LNCaP clone FGC (cell line): ENCODE measurements around the gene COL6A3.

Experiments
- DNase-seq: peaks from one replicate; pipeline ENCODE4 v3.0.0-alpha.2; 2011; ENCODE audit warnings: low read depth
- H3K4me3 ChIP-seq: 2 replicates; pipeline ENCODE4 v1.5.1; 2011; ENCODE audit warnings: mild to moderate bottlenecking, low read depth, low read length, control low read depth
- TF ChIP-seq, protein P1 (sequence below): IDR thresholded peaks from 2 replicates; pipeline ENCODE4 v1.5.1; 2012; ENCODE audit warnings: mild to moderate bottlenecking; ENCODE audit not compliant: control insufficient read depth, insufficient read depth; ENCODE audit errors: extremely low read depth

Gene COL6A3

DNA sequence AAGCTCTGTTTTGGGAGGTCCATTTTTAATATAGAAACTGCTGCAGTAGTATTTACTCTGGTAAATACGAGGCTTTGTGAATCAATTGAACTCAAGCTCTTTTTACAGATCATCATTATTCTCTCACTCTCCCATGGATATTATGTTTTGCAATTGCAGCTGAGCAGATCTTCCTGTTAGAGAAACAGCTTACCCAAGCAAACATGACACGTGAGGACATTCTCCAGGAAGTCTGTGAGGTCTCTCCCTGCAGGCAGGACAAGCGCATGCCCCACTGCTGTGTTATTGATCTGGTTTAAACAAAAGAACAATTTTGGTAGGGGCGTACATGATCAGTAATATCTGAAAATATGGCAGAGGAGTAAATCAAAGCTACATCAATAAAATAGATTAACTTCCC lies 72.1 kb downstream of the COL6A3 start:
- no peak overlapping the region for H3K4me3 ChIP-seq
- TF ChIP-seq, protein P1, sequence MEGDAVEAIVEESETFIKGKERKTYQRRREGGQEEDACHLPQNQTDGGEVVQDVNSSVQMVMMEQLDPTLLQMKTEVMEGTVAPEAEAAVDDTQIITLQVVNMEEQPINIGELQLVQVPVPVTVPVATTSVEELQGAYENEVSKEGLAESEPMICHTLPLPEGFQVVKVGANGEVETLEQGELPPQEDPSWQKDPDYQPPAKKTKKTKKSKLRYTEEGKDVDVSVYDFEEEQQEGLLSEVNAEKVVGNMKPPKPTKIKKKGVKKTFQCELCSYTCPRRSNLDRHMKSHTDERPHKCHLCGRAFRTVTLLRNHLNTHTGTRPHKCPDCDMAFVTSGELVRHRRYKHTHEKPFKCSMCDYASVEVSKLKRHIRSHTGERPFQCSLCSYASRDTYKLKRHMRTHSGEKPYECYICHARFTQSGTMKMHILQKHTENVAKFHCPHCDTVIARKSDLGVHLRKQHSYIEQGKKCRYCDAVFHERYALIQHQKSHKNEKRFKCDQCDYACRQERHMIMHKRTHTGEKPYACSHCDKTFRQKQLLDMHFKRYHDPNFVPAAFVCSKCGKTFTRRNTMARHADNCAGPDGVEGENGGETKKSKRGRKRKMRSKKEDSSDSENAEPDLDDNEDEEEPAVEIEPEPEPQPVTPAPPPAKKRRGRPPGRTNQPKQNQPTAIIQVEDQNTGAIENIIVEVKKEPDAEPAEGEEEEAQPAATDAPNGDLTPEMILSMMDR: no peak
- no peak for DNase-seq

DNA sequence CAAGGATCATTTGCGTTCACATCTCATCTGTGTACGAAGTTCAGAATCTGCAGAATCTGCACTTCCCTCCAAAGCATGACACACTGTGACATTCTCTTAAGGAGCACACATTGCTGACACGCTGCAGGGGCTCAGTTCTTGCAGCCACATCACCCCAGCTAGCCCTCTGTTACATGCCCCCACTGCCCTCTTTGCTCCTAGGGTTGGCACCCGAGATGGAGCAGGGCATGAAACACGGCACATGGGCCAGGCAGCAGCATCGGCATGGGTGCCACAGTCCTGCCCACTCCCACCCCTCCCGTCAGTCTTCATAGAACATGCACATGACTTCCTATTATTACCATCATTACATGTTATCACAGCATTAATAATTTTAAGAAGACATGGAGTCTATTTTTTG lies 76.4 kb downstream of the COL6A3 start:
- no peak overlapping the region for H3K4me3 ChIP-seq
- DNase-seq: no peak
- TF ChIP-seq, protein P1: no peak

DNA sequence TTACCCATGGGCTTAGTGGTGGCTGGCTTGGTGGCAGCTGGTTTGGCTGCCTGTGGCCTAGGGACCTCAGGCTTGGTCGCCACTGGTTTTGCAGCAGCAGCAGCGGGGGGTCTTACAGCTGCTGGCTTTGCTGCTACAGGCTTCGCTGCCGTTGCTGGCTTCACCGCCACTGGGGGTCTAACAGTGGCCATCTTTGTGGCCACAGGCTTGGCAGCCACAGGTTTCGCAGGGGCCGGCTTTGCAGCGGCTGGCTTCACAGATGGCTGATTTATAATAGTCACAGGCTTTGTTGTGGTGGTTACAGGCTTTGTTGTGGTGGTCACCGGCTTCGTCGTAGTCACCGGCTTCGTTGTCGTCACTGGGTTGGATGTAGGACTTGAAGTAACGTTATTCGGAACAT lies 77.8 kb downstream of the COL6A3 start:
- no peak for DNase-seq
- TF ChIP-seq, protein P1: no peak
- no peak overlapping the region for H3K4me3 ChIP-seq

DNA sequence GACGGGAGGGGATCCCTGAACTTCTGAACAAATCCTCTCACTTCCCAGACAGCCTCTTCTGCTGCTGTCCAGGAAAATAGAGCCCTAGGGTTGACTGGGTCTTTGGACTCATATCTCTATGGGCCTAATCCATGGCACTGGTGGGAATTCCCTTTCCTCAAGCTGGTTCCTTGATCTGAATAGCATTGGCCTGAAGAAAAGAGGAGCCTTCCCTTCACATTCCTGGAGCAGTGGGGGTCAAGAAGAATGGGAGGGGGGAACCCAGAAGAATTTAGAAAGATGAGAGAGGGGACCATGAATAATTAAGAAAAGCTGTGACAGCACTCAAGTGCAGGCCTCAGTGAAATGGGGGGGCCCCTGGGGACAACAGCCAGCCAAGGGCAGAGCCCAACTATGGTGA lies 80.2 kb downstream of the COL6A3 start:
- H3K4me3 ChIP-seq: no peak overlapping the region
- TF ChIP-seq, protein P1: no peak
- DNase-seq: no peak

DNA sequence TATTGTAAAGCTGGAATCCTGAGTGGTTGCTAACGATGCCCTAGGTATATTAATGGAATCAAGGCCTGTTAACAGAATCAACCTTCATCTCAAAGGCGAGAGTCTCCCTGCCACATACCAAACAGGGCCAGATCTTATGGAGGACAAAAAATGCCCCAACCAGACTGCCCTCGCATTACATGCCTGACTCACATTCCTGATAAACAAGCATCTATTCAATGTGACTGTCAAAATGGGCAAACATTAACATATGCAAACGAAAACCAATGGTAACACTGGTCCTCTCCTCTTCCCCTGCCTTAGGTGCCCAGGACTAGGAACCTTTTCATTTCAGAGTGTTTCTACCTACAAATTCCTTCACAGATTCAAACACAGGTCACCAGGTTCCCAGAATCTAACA lies 83.4 kb downstream of the COL6A3 start:
- TF ChIP-seq, protein P1: no peak
- DNase-seq: no peak
- no peak overlapping the region for H3K4me3 ChIP-seq

DNA sequence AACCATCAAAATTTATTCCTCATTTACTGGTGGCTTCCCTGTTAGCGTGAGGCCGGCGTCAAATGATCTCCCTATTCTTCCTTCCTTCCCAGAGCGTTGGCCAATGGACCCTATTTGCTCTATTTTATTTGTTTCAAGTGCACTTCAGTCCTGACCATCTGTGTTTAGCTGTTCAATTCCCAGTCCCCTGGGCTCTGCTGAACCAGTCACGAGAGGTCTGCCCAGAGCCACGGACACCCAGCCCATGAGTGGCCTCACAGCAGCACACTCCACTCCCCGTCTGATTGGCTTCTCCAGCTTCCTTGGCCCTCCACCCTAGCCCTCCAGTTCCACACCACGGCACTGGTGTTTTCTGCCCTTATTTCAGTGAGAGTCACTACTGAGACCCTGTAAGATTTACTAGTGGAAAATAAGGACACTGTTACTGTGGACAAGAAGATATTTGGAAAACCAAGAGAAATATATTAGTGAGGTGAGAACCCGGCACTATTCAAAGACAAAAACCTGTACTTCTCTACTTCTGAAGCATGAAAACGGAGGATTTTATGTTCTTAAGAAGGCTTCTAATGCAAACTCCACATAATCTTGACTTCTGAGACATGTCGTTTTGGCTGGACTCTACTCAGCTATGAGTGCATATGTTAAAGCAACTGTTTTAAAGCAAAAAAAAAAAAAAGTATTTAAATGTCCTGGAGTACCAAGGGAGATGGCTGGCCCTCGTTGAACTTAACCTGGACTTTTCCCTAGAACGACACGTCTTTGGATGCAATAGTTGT lies 86.6 kb downstream of the COL6A3 start:
- H3K4me3 ChIP-seq: no peak overlapping the region
- TF ChIP-seq, protein P1: no peak
- no peak for DNase-seq
